Lung (tissue), 12 donors: Measurements from ENCODE around the gene ATXN1. TPM values are rescaled to one million over a fixed set of nuclear protein-coding genes. Genes with fewer than 3 reads are reported as not detected.
A peak's percentile ranks its signal among the peaks of the same experiment; 100 is the strongest.

ENCODE experiments used
- ATAC-seq: fragments of 200-7000 bp; cut with Tn5 transposase; one replicate; pipeline ENCODE4 v1.9.1; 2020; ENCODE audit warnings: moderate number of reproducible peaks; ENCODE audit not compliant: insufficient read depth, low FRiP score
- DNase-seq, 3 donors: peaks; one replicate each; pipeline ENCODE4 v3.0.0-alpha.2; 2013 to 2017
- H3K27ac ChIP-seq, 2 donors: one replicate each; pipeline ENCODE4 v1.5.1; 2013; ENCODE audit warnings: mild to moderate bottlenecking in 2 of 2, moderate library complexity in 2 of 2, control low read depth in 1 of 2, inconsistent platforms in 1 of 2, low read depth in 1 of 2, low read length in 1 of 2
- H3K27me3 ChIP-seq, 3 donors: one replicate each; pipeline ENCODE4 v1.5.1; 2013; ENCODE audit warnings: low read length in 2 of 3; ENCODE audit not compliant: control insufficient read depth in 3 of 3, insufficient read depth in 3 of 3
- H3K36me3 ChIP-seq, 4 donors: one replicate each; pipeline ENCODE4 v1.5.1; 2013; ENCODE audit warnings: low read length in 4 of 4, mild to moderate bottlenecking in 1 of 4, moderate library complexity in 1 of 4; ENCODE audit not compliant: control insufficient read depth in 4 of 4, insufficient read depth in 4 of 4
- H3K4me1 ChIP-seq, 5 donors: one replicate each; pipeline ENCODE4 v1.5.1; 2013; ENCODE audit warnings: low read length in 5 of 5, mild to moderate bottlenecking in 2 of 5, moderate library complexity in 1 of 5; ENCODE audit not compliant: control insufficient read depth in 5 of 5, insufficient read depth in 5 of 5
- H3K4me3 ChIP-seq: one replicate; pipeline ENCODE4 v1.5.1; 2013; ENCODE audit warnings: mild to moderate bottlenecking, control low read depth, moderate library complexity
- H3K9ac ChIP-seq, 2 donors: one replicate each; pipeline ENCODE4 v1.5.1; 2013; ENCODE audit warnings: low read length in 2 of 2, control low read depth in 1 of 2; ENCODE audit not compliant: insufficient read depth in 1 of 2
- H3K9me3 ChIP-seq, 4 donors: one replicate each; pipeline ENCODE4 v1.5.1; 2013; ENCODE audit warnings: low read length in 3 of 4, mild to moderate bottlenecking in 1 of 4, moderate library complexity in 1 of 4; ENCODE audit not compliant: control insufficient read depth in 4 of 4, insufficient read depth in 3 of 4
- CTCF ChIP-seq: IDR thresholded peaks from 2 replicates; pipeline ENCODE4 v1.5.1; 2012; ENCODE audit warnings: mild to moderate bottlenecking; ENCODE audit errors: control extremely low read depth, extremely low read depth
- WGBS, 2 donors: extraction: QIAGEN DNeasy Blood & Tissue Kit; methylation state at CpG; one replicate each; pipeline ENCODE4 v1.1.7; 2013; 5-methylcytosine and 5-hydroxymethylcytosine counted together
- polyA plus RNA-seq, 2 donors: library from polyadenylated mRNA; stranded (reverse); fragments of 200-250 nt; gene quantifications; one replicate each; pipeline ENCODE4 v1.2.1, GENCODE V29; 2013
- total RNA-seq, 2 donors: library from RNA; depleted of rRNA in 1 of 2; stranded (reverse); fragments of >200 nt in 1 of 2; gene quantifications; one replicate each; pipeline ENCODE4 v1.2.1, GENCODE V29; 2014 to 2021
- donor health status: control.
- donor health status: control.
- donor health status: Bipolar disorder and iron deficiency.
- donor health status: healthy.
- donor health status: DM: yes; HTN: yes; CAD: no.

Gene ATXN1
- total and polyA plus RNA-seq, 4 donors, result 9.7 to 108 (median 34.9) TPM

DNA sequence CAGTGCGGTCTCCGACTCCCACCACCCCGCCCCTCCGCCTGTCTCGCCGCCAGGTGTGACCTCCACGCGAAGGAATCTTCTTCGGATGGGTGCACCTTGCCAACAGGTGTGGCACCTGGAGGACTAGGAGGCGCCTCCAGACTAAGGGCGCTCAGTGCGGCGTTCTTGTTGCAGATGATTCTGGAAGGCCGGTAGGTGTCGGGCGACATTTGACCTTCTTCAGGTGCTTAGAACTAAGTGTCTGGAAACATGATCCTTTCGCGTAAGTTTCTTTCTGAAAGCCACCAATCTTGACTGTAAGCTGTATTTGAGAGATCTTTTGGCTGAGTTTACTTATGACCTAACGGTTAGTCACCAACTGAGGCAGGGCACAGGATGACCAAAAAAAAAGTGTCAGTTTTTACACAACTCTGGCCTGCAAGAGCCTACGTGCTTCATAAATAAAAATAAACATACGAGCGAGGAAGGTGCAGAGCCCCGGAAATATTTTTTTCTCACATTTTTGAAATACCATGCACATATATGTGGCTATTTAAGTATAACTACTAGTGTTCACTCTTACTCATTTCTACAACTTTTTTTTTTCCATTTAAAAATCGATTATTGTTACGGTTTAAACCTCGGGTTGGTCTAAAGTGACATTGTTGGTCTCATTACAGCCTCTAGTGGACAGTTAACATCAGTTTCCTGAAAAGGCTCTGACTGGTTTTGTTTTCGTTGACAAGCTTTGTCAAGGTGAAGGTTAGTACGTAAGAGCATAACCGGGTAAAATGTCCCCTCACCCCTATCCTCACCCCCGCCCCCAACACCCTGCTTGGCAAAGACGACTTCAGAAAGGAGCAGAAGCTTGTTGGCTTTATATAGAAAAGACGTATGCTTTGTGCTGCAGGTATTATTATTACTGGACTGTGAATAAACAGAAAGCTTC lies 1.6 kb upstream of the ATXN1 start:
- peak; percentile 46 to 79 (median 78) for DNase-seq
- Histone ChIP-seq H3K27ac (peak overlapping the region; percentile 91 to 93), H3K36me3 (peaks cover 0 to 1% (median 0%) of the 10 kb centered on the region in 4 donors), H3K9ac (peak overlapping the region; percentile 0 to 69), H3K9me3 (no peaks in the 10 kb centered on the region), H3K4me3 (peak overlapping the region; percentile 55), H3K27me3 (no peaks in the 10 kb centered on the region), H3K4me1 (peaks cover 2 to 36% (median 9%) of the 10 kb centered on the region in 5 donors)
- peak; percentile 55 for TF ChIP-seq CTCF
- WGBS, 2 donors, result 1% methylated on average over 32 of the region's 32 CpGs
- ATAC-seq, result peak; percentile 3

DNA sequence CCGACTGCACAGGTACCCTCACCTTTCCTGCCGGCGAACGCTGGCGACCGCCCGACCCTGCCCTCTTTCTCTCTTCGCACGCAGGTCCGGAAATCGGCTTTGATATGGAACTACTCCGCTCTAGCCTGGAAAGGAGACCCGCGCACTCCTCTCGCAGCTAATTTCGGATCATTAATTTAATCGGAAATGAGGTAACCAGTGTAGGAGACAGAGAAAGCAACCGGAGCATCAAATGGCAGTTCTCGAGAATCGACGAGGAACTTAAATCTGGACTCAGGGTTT lies 949 bp upstream of the ATXN1 start:
- peak overlapping the region; percentile 69 to 71 for H3K9ac ChIP-seq
- H3K27me3 ChIP-seq, result no peaks in the 10 kb centered on the region
- TF ChIP-seq CTCF, result no peak
- no peaks in the 10 kb centered on the region for H3K9me3 ChIP-seq
- peaks cover 2 to 36% (median 12%) of the 10 kb centered on the region in 5 donors for H3K4me1 ChIP-seq
- H3K27ac ChIP-seq, result peak overlapping the region; percentile 91 to 93
- no peak for ATAC-seq
- H3K36me3 ChIP-seq, result peaks cover 0 to 2% (median 0%) of the 10 kb centered on the region in 4 donors
- peak in 1 of 3 donors; percentile 67 for DNase-seq
- 1% methylated on average over 21 of the region's 21 CpGs for WGBS, 2 donors
- peak overlapping the region; percentile 55 for H3K4me3 ChIP-seq

GRCh38 chr6:16761471-16762267 lies 409 bp upstream of the ATXN1 start:
- 0 to 1% methylated on average over 50 to 71 of the region's 71 CpGs for WGBS, 2 donors
- Histone ChIP-seq H3K9me3 (no peaks in the 10 kb centered on the region), H3K4me3 (peak overlapping the region; percentile 82), H3K4me1 (peaks cover 0 to 39% (median 12%) of the 10 kb centered on the region in 5 donors), H3K27ac (peak overlapping the region; percentile 95 to 100), H3K27me3 (no peaks in the 10 kb centered on the region), H3K9ac (peak overlapping the region; percentile 71 to 95), H3K36me3 (peaks cover 0 to 2% (median 0%) of the 10 kb centered on the region in 4 donors)
- peak; percentile 51 for ATAC-seq
- TF ChIP-seq CTCF, result no peak
- DNase-seq, result peak; percentile 94 to 97 (median 95)
